ENCODE measurements around the gene FBN2.

DNA sequence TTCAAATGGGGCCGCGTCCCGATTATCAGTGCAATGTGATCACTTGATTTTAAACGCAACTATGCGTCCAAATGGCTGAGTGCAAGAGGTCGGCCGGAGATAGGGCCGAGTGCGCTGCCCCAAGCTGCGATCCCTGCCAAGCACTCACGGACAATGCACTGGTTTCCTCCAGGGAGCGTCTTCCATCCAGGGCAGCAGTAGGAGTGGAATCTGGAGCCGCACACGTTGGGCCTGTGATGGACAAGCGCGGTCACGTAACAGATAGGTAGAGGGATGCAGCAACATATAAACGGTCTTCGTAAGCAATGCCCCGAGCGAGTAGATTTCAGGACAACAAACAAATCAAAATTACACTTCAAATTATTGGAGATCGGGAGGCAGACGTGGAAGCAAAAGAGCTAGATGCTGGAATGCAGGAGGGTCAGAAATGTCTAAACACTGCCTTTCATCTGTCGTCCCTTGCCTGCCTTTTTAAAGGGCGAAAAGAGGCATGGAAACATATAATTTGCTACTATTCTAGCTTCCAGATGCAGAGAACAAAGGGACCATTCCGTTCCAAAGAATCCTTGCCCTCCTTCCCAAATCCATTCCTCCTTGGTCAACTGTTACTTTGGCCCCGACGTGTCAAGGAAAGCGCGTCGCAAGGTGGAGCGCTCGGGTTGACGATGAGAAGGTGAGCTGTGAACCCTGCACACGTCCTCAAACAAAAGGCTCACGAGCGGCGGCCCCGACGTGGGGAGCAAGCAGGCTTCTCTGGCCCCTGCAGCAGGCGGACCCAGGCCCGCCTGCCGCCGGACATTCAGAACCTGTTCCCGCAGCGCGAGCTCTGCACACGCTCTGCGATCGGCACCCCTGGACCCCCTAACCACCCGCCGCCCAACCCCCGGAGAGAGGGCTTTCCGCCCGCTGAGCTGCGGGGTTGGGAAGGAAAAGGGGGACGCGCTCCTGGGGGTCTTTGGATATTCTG is 1.5 kb downstream of the FBN2 start:
- TF ChIP-seq, protein P1, sequence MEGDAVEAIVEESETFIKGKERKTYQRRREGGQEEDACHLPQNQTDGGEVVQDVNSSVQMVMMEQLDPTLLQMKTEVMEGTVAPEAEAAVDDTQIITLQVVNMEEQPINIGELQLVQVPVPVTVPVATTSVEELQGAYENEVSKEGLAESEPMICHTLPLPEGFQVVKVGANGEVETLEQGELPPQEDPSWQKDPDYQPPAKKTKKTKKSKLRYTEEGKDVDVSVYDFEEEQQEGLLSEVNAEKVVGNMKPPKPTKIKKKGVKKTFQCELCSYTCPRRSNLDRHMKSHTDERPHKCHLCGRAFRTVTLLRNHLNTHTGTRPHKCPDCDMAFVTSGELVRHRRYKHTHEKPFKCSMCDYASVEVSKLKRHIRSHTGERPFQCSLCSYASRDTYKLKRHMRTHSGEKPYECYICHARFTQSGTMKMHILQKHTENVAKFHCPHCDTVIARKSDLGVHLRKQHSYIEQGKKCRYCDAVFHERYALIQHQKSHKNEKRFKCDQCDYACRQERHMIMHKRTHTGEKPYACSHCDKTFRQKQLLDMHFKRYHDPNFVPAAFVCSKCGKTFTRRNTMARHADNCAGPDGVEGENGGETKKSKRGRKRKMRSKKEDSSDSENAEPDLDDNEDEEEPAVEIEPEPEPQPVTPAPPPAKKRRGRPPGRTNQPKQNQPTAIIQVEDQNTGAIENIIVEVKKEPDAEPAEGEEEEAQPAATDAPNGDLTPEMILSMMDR (IDR thresholded peaks at IDR 0.05): no peak
- no peak for TF ChIP-seq POLR2A (IDR thresholded peaks at IDR 0.05)
